Bronchial epithelial cell (primary cell): Measurements from ENCODE around the gene IL20RB. TPM values are rescaled to one million over a fixed set of nuclear protein-coding genes. Genes with fewer than 3 reads are reported as not detected.
A peak's percentile ranks its signal among the peaks of the same experiment; 100 is the strongest.
"Not testable (repeated sequence)": the region's sequence is repeated elsewhere in the genome, so short reads cannot be mapped to it uniquely, and the experiment has no call there.

Source experiments
- DNase-seq: peaks from one replicate; pipeline ENCODE4 v3.0.0-alpha.2; 2010; ENCODE audit warnings: low read depth
- FAIRE-seq: peaks from 2 replicates; lab custom pipeline; 2011; peaks lifted over from hg19 to GRCh38; lab: Jason Lieb, UNC
- H3K27me3 ChIP-seq: 2 replicates; pipeline ENCODE4 v1.5.1; 2011; ENCODE audit warnings: low read length; ENCODE audit not compliant: control insufficient read depth, insufficient read depth
- H3K36me3 ChIP-seq: 2 replicates; pipeline ENCODE4 v1.5.1; 2011; ENCODE audit warnings: low read length; ENCODE audit not compliant: control insufficient read depth, insufficient read depth
- H3K4me3 ChIP-seq: 2 replicates; pipeline ENCODE4 v1.5.1; 2011; ENCODE audit warnings: mild to moderate bottlenecking, low read depth, low read length, control low read depth
- CTCF ChIP-seq: IDR thresholded peaks from 2 replicates; pipeline ENCODE4 v1.5.1; 2011; ENCODE audit warnings: mild to moderate bottlenecking, moderate library complexity, low read length, control low read depth, inconsistent platforms; ENCODE audit not compliant: insufficient read depth, severe bottlenecking
- total RNA-seq: library from RNA; depleted of rRNA; stranded (reverse); fragments of >200 nt; gene quantifications from 2 replicates; pipeline ENCODE4 v1.2.1, GENCODE V29; 2014

The IL20RB gene
- total RNA-seq, 1 donor from 2014 or later, result 150 TPM

GRCh38 chr3:137012097-137012501, 54.3 kb downstream of the IL20RB start:
- TF ChIP-seq CTCF, result no peak
- no peak for FAIRE-seq
- DNase-seq, result no peak
- no peaks in the 10 kb centered on the region for H3K27me3 ChIP-seq
- H3K4me3 ChIP-seq, result no peak overlapping the region
- H3K36me3 ChIP-seq, result peaks cover 11% of the 10 kb centered on the region

GRCh38 chr3:137013951-137014688, 56.3 kb downstream of the IL20RB start:
- TF ChIP-seq CTCF, result peak; percentile 77
- H3K27me3 ChIP-seq, result no peaks in the 10 kb centered on the region
- peaks cover 6% of the 10 kb centered on the region for H3K36me3 ChIP-seq
- H3K4me3 ChIP-seq, result peak overlapping the region; percentile 25
- DNase-seq (peak; percentile 72), FAIRE-seq (no peak)

GRCh38 chr3:137017316-137017715, 59.5 kb downstream of the IL20RB start:
- DNase-seq, H3K36me3 ChIP-seq, H3K4me3 ChIP-seq, FAIRE-seq, H3K27me3 ChIP-seq: not testable (repeated sequence)

- FAIRE-seq, result no peak
- H3K36me3 ChIP-seq, result peaks cover 13% of the 10 kb centered on the region
- no peak overlapping the region for H3K4me3 ChIP-seq
- H3K27me3 ChIP-seq, result no peaks in the 10 kb centered on the region
- no peak for TF ChIP-seq CTCF
- no peak for DNase-seq
Observed at GRCh38 chr3:137020315-137020714, 62.5 kb downstream of the IL20RB start.

GRCh38 chr3:137020888-137021287, 63.1 kb downstream of the IL20RB start:
- DNase-seq (no peak), FAIRE-seq (no peak)
- Histone ChIP-seq H3K36me3 (peaks cover 16% of the 10 kb centered on the region), H3K27me3 (no peaks in the 10 kb centered on the region), H3K4me3 (no peak overlapping the region)
- TF ChIP-seq CTCF, result no peak

- DNase-seq, result no peak
- Histone ChIP-seq H3K27me3 (no peaks in the 10 kb centered on the region), H3K4me3 (no peak overlapping the region)
Observed at GRCh38 chr3:137024348-137024747, 66.6 kb downstream of the IL20RB start.

More at GRCh38 chr3:137024348-137024747, 66.6 kb downstream of the IL20RB start:
- H3K36me3 ChIP-seq, result peaks cover 22% of the 10 kb centered on the region
- no peak for FAIRE-seq
- no peak for TF ChIP-seq CTCF
